G401.6 (cell line): ENCODE data around the gene TWSG1.

Experiments
- FAIRE-seq: peaks from 2 replicates; lab custom pipeline; 2012; peaks lifted over from hg19 to GRCh38; lab: Jason Lieb, UNC

The TWSG1 gene

DNA sequence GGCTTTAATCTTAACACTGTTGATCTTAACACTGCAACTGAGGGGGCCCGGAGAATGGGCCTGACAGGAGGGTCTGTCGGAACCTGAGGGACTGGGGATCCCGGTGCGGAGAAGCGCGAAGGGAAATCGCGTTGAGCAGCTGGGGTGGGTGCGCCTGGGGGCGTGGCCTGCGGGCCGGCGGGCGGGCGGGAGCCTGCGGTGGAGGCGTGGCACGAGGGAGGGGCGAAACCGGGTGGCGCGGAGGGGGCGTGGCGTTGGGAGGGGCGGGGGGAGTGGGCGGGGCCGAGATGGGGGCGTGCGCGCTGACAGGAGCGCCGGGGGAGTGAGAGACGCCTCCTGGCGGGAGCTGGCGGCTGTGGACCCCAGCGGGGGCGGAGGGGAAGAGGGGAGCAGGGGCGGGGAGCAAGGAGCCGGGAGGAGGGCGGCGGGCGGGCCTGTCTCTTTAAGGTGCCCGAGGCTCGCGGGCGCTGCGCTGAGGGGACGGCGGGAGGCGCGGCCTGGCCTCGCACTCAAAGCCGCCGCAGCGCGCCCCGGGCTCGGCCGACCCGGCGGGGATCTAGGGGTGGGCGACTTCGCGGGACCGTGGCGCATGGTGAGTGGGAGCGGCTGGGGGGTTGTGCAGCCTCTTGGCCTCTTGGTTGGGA lies at the start of gene TWSG1:
Gene TWSG1, plus strand, starts transcription at position 445 of the 644 bp plus-strand sequence. CDS start 2,457 bp downstream, outside the sequence.
- no peak for FAIRE-seq

- no peak for FAIRE-seq
Measured at GRCh38 chr18:9285604-9286003, 49.0 kb upstream of the TWSG1 start.

DNA sequence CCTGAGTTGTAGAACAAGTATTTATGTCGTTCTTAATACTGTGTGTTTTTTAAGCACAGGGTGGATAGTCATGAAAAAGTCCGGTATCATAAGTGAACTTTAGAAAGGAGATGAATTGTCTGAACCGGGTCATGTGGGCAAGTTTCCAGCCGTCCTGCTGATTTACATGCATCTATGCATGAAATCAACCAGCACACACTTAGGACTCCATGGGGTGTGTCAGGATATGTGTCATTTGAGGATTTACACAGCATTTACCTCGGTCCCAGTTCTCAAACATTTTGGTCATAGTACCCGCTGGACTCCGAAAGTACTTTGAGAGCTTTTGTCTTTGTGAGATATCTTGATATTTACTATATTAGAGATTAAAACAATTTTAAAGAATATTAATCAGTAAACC lies 47.5 kb upstream of the TWSG1 start:
- FAIRE-seq = no peak

- no peak for FAIRE-seq
Measured at GRCh38 chr18:9289698-9290097, 44.9 kb upstream of the TWSG1 start.

DNA sequence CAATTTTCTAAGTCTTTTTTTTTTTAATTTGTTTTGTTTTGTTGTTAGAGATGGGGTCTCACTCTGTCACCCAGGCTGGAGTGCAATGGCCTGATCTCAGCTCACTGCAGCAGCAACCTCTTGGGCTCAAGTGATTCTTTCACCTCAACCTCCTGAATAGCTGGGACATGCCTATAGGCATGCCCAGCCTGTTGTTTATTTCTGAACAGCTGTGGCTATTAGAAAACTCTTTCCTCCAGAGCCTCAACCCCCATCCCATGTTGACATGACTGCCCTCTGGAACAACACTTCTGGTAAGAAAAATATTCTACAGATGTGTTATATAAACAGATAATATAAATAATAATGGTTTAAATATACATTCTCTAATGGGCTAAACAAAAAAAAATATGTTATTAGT lies 44.4 kb upstream of the TWSG1 start:
- no peak for FAIRE-seq

- no peak for FAIRE-seq
Measured at GRCh38 chr18:9292047-9292446, 42.5 kb upstream of the TWSG1 start.

DNA sequence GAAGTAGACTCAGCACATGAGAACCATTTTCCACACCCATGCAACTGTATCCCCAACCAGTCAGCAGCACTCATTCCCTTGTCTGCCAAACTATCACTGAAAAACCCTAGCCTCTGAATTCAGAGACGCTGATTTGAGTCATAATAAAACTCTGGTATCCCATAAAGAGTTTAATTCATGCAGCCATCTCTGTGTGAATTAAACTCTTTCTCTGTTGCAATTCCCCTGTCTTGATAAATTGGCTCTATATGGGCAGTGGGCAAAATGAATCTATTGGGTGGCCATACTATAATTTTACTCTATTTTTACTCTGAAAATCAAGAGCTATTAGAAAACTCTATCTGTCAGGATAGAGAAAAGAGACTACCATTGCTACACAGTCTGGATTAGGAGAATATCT lies 40.6 kb upstream of the TWSG1 start:
- FAIRE-seq = no peak

DNA sequence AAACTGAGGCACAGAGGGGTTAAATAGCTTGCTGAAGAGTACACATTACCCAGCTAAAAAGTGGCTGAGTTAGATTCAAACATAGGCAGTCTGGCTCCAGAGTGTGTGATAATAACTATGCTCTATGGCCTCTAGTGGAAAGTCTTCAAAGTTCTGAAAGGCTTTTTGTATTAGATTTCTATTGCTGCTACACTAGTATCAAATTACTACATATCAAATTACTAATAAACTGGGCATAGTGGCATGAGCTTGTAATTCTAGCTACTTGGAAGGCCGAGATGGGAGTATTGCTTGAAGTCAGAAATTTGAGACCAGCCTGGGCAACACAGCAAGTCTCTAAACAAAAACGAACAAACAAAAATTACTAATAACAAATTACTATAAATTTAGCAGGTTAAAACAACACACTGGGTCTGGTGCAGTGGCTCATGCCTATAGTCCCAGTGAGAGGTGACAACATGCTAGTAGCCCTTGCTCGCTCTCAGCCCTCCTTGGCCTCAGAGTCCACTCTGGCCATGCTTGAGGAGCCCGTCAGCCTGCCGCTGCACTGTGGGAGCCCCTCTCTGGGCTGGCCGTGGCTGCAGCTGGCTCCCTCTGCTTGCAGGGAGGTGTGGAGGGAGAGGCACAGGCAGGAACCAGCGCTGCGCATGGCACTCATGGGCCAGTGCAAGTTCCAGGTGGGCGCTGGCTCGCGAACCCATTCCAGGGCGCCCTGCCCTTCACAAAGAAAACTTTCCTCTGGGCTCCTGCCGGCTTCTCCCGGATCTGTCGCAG lies 38.2 kb upstream of the TWSG1 start:
- no peak for FAIRE-seq

DNA sequence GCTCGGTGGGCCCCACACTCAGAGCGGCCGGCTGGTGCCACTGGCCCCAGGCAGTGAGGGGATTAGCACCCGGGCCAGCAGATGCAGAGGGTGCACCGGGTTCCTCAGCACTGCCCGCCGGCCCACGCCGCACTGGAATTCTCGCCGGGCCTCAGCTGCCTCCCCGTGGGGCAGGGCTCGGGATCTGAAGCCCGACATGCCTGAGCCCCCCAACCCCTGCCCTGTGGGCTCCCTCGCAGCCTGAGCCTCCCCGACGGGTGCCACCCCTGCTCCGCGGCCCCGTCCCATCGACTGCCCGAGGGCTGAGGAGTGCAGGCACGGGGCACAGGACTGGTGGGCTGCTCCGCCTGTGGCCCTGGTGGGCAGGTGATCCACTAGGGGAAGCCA lies 37.6 kb upstream of the TWSG1 start:
- no peak for FAIRE-seq

- no peak for FAIRE-seq
Measured at GRCh38 chr18:9304388-9305070, 30.0 kb upstream of the TWSG1 start.

DNA sequence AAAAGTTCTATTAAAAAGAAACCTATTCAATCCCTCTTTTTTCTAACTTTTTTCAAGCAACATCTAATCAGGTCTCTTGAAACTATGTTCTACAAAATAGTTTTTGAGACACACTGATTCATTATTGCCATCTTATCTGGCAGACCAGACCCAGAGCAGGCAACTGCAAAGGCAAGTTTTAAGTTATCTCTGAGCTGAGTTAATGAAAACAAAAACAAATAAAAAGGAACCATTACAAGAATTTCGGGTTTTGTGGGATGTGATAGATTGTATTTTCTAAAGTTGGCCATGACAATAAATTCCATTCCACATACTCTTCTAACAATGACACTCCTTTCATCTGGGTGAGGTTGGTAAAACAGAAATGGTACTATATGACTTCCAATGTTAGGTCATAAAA lies 15.2 kb upstream of the TWSG1 start:
- FAIRE-seq = no peak

DNA sequence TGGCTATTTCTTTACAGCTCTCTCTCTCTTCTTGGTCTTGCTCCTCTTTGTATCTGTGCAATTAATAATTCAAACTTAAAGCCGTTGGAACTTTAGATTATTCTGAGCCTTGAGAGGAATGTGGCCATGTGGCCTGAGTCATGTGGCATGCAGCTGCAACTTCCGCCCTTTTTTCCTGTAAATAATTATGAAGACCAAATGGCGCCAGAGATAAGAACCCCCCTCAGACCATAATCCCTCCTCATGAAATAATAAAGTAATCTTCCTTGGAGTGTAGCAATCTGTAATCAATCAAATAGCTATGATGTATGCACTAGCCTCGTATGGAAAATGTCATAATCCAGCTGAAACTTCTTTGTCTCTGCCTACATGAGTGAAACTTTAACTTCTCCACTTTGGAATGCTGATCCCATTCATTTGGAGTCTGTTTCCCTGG lies 13.5 kb upstream of the TWSG1 start:
- FAIRE-seq = no peak

DNA sequence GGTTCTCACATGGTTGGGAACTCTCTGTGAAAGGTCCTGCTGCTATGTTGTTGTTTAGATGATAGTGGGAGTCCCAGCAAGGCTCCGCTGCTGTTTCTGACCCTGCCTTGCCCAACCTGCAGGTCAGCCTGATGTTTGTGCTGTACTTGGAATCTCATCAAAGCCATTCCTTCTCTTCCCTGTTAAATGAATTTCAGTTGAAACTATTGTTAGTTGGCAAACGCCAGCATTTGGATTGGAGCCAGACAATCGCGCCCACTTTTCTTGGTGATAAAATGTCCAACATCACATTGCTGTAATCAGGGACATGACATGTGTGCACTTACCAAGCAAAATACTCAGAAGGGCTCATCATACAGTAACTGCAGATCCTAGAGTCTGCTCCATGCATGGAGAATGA lies 12.8 kb upstream of the TWSG1 start:
- FAIRE-seq = no peak

DNA sequence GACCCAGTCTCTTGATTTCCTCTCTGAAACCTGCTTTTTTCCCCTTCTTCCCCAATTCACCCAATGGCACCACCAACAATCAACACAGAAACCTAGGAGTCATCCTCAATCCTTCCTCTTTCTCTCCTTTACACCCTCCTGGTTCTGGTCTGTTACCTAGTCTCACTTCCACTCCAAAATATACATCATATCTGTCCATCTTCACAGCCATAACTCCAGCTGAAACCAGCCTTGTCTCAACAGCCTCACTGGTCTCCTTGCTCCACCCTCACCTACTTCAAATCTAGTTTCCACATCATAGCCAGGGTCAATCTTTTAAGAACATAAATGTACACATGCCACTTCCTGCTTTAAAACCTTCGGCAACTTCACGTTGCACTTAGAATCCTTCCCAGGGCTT lies 11.8 kb upstream of the TWSG1 start:
- no peak for FAIRE-seq

DNA sequence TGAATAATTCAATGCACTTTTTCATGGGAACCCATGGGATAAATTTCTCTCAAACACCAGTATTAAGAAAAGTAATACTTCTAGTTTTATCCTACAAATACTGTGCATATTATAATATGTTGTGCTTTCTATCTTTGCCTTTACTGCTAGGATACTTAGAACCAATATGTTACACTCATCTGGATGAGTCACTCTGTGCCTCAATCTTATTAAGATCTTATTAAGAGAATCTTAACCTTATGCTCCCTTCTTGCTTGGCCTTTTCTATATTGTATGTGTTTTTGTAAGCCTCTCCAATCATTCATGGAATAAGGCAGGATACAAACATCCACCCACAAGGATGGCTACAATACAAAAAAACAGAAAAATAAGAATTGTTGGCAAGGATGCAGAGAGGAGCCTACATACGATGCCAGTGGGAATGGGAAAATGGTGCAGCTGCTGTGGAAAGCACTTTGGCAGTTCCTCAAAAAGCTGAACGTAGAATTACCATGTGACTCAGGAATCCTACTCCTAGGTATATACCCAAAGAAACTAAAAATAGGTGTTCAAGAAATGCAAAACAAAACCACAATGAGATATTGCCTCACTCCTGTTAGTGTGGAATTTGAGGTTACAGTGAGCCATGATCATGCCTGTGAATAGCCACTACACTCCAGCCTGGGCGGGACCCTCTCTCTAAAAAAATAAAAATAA lies 10.7 kb upstream of the TWSG1 start:
- no peak for FAIRE-seq

GRCh38 chr18:9325716-9326115 lies 8.9 kb upstream of the TWSG1 start:
- FAIRE-seq = no peak

- FAIRE-seq = no peak
Measured at GRCh38 chr18:9328776-9329175, 5.8 kb upstream of the TWSG1 start.

GRCh38 chr18:9329471-9329870 lies 5.1 kb upstream of the TWSG1 start:
- FAIRE-seq = no peak

GRCh38 chr18:9330419-9330818 lies 4.2 kb upstream of the TWSG1 start:
- FAIRE-seq = no peak

DNA sequence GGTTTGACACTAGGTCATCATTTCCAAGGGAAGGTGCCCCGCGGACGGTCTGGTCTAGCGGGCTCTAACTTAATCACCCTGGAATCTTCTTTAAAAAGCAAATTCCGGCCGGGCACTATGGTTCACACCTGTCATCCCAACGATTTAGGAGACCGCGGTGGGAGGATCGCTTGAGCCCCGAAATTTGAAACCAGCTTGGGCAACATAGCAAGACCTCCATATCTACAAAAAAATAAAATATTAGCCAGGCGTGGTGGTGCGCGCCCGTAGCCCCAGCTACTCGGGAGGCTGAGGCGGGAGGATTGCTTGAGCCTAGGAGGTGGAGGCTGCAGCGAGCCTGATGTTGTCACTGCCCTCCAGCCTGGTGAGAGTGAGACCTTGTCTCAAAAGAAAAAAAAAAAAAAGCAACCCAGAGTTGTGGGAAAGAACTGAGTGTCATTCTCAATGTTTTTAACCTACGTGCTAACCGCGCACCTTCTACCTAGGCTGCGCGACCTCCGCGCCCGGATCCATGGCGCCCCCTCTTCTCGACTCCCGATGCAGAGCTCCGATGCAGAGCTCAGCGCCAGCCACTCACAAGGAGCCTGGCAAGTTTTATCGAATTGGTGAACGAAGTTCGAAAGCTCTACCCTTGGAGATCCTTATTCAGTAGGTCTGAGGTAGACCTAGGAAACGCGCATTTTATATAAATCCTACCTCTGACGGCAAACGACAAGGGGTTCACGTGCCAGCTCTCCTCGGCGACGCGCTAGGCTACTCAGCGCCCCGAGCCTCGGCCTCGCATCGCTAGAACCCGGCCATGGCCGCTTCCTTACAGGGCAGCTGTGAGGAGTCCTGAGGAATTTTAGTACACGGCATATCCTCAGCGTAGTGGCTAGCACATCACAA lies 888 bp upstream of the TWSG1 start:
- no peak for FAIRE-seq

DNA sequence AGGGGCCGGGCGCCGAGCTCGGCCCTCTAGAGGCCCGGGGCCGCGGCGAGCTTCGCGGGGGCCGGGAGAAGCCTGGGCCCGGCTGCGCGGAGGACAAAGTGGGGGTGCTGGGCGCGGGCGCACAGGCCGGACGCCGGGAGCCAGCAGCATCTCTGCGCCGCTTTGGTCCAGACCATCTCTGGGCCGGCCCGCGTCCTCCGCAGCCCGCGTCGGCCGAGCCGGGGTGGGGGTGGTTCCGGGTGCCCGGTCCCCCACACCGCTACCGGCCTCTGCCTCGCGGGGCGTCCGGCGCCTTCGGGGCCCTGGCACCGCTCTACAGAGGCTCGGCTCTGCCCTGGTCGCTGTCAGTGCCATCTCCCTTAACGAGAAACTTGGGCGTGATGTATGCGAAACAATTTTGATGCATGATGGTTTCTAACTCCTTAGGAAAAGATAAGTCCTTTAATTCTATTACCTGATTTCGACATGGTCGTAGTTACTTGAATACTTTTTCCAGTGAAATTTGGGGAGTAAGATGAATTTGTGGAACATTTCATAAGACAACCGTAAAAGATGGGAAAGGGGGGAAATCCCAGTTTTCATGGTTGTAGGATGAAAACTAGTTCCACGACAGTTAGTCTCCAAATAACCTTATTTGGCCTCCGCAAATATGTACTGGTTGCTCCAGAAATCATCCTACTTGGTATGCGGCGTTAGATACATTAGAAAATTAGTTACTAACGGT lies 562 bp downstream of the TWSG1 start:
- no peak for FAIRE-seq
